T-helper 2 cell treated with Interferon-gamma antibody and Interleukin-4, amounts not matched to agents 100 ng/mL and 5 ng/mL, for 36 hours (primary cell): ENCODE data around the gene SPACDR. TPM values are rescaled to one million over a fixed set of nuclear protein-coding genes. Genes with fewer than 3 reads are reported as not detected.

Experiments used
- intact Hi-C: fragments of 100-400 bp; cut with micrococcal nuclease; formaldehyde crosslinking; loops from one replicate; pipeline ENCODE4 v1.15.1; 2023
- total RNA-seq: library from RNA; stranded (reverse); gene quantifications from 2 replicates; pipeline ENCODE4 v1.2.3, GENCODE V29; 2022

The SPACDR gene
- total RNA-seq, 1 donor from 2014 or later, result 3.2 TPM

DNA sequence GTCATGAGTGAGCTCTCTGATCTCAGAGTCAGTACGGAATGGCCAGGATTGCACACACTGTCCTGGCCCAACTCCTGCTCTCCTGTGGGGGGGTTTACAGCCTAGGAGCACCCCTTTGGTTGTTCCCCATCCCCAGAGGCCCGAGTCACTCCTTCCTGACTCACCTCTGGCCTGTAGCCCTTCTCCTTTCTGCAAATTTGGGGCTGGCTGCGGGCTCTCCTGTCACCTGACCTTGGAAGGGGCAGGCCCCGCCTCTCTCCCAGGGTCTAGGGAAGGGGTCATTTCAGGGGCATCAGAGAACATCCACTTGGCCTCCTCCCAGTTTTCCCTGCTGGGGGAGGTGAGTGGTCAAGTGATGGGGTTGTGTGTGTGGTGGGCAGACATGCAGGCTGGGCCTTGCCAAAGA is 21.4 kb upstream of the SPACDR start:
- intact Hi-C loops, result no loop called here

DNA sequence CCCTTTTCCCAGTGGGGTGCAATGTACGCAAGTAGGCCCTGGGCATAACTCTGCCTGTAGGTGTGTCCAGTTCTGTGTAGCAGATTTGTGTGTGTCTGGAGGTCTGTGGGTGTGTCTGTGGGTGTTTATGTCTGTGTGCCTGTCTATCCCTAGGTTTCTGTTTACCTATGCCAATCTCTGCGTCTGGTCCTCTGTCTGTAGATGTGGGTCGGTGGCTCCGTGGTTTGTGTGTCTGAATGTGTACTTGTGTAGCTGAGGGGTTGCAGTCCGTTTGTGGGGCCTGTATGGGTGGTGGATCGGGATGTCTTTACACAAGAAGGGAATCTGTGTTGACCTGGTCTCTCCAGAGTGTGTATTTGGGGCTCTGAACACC is 20.6 kb upstream of the SPACDR start:
- intact Hi-C loops, result no loop called here

DNA sequence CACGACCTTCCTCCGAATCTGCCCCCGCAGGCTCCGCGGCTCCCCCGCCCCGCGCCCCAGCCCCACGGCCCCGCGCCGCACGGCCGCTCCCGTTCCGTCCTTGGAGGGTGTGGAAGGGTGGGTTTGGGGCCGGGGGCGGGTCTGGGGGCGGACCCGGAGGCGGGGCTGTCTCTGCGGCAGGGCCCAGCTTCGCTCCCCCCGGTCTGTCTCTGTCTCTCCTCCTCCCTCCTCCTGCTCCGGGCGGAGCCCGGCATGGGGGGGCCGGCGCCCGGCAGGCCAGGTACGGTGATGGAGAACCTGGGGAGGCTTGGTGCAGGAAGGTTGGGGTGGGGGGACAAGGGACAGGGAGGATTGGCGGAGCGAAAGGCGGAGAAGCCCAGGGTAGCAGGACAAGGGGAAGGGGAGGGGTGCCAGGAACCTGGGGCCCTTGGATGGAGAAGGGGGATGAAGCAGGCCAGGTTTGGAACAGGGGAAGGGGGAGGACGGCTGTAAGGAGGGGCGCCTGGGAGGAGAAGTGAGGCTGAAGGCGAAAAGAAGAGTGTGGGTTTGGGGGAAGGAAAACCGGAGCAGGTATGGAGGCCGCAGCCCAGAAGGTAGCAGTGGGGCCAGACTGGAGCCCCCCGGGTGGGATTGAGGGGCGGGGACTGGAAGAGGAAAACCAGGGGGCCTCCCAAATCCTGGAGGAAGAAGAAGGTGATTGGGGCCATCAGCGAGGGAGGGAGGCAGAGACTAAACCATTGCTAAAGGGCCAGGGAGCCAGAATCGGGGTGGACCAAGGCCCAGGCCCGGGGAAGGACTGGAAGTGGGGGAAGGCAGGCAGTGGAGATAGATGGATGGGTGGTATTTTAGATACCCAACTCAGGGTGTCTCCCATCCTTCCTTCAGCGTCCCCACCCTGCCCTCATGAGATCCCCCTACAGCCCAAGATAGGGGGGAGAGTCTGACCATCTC is 19.9 kb upstream of the SPACDR start, which contains the start of gene NYAP1:
NYAP1 (plus strand) TSS at position 206 of the 951 bp plus-strand sequence. CDS start 1,385 bp downstream, outside the sequence.
- intact Hi-C loops, result no loop called here

DNA sequence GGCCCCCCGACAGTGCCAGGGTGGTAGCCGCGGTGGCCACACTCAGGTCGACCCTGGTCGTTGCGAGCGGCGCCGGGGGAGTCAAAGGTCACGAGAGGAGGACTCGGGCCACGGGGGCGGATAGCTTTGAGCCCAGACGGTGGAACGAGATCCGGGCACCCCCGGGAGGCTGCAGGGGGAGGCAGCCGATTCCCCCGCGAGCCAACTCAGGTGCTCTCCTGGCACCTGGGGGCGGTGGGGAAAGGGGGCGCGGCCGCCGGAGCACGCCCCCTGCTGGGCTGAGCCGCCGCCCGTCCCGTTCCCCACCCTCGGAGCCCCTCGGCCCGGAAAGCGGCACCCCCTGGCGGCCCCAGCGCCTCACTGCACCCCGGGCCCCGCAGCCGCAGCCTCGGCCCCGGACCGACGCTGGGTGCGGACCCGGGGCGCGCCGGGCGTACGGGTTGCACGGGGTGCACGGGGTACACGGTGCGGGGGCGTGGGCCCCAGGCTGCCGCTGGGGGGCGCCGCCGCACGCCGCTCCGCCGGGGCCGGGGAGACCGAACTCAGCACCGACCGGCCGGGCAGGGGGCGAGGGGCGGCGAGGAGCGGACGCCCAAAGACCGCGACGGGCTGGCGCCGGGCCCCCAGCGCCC is 19.1 kb upstream of the SPACDR start:
- intact Hi-C loops, result no loop called here

DNA sequence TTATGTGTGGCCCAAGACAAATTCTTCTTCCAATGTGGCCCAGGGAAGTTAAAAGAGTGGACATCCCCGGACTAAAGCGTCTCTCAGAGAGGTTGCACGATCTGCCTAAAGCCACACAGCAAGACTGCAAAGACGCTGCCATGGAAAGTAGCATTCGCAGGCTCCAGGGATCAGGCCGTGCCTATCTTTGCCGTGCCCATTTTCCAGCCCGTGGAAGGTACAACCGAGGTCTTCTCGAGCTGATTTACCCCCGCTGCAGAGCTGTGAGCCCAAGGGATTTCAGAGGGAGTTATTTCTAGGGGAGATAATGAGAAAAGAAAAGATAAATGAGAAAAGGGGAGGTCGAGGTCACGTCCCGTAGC is 18.6 kb upstream of the SPACDR start:
- intact Hi-C loops, result no loop called here

DNA sequence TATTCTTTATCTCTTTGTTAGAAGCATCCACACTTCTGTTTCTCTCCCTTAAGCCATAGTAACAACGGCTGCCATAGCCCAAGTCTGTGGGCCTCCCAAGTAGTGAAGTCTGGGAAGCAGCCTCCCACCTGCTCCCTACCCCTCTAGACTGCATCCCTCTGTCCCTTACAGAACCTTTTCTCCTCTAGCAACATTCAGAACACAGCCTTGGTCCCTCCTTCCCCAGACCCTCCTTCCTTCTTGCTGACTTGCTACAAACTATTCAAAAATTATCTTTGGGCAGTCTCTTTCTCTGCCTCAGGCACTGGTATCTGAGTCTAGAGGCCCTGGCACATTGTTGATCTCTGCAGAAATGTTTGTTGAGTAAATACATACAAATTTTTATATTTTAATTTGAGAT is 17.4 kb upstream of the SPACDR start:
- intact Hi-C loops, result no loop called here

DNA sequence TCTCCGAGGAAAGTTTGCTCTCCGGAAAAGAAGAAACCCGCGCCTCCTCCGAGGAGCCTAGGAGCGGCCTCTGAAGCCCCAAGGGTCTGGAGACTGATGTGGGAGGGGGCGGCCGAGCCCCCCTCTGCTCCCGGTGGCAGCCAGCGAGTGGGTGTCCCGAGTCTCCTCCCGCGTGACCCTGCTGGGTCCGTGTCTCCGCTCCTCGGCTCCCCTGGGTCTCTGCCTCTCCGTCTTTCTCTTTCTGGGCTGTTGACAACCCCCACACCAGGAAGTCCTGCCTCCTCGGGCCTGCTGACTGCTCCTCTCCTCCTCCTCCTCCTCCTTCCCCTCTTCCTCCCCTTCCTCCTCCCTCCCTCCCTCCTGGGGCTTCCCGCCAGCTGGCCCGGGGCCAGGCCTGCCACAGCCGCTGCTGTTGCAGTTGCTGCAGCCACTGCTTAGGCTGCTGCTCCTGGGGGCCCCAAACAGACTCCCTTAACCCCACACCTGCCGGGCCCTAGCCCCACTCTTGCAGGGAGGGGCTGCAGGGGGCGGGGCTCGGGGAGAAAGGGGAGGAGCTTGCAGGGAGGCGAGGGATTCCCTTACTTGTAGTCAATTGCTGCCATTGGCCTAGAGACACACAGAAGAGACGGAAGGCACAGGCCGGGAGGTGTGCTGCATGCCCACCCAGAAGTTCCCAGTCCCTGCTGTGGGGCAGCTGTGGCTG is 15.0 kb upstream of the SPACDR start, which contains the start of gene TSC22D4:
TSC22D4 (minus strand) TSS at position 257 of the 703 bp plus-strand sequence. CDS start 1,176 bp downstream, outside the sequence.
- intact Hi-C loops, result loop anchor here (1.0 to 5.0 kb wide), 7 partner anchors 10 to 228 kb away; partner anchors contain the start of genes AGFG2, GNB2, MEPCE and POP7

DNA sequence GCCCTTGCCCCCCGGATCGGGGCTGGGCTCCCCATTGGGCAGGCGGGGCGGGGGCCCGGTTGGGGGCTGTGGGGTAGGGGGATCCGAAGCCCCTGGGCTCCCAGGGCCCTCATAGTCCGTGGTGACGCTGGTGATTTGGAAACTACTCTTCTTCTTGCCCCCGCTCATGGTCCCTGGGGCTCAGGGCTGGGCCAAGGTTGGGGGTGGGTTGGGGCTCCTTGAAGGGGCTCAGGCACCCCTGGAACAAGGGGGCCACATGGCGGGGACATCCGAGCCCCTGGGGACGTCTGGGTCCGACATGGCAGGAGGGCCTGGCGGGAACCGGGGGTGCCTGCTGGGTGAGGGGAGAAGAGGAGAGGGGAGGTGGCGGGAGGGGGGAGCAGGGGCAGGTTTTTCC is 13.8 kb upstream of the SPACDR start:
- intact Hi-C loops, result loop anchor here (2.0 to 5.0 kb wide), 5 partner anchors 41 to 229 kb away; partner anchors contain the start of genes AGFG2, GNB2, MEPCE and POP7

DNA sequence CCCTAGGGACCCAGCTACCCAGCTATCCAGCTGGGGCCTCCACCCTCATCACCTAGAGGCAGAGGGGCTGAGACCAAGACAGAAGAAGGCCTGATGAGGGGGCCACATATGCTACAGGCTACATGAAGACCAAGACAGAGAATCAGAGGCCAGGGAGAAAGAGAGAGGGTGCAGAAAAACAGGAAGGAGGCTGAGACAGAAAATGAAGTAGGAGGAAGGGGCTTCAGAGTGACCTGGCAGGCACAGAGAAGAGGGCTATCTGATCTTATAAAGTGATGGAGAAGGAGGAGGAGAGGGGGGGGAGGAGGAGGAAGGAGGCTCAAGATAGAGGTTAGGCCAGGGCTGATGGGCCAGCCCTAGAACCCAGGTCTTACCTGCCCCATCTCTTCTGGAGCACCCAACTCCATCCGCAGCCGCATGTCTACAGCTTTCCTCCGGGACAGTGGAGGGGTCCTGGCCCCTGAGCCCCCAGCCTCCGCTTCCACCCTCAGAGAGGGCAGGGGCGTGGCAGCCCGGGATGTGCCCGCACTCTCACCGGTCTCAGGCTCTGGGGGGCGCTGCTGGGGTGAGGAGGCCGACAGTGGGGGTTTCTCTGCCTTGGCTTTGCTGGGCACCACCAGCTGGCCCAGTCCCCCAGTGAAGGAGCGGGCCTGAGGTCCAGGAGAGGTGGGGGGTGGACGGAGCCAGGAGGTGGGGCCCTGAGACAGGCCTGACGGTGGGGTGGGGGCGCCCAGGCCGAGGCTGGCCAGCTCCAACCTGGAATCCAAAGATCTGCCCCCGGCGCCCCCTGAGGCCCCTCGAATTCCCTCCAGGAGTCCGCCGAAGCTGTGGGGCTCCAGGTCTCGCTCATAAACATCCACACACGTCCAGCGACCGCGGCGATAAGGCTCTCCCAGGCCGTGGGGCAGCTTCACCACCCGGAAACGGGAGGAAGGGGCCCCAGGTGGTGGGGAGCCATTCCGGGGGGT is 13.1 kb upstream of the SPACDR start:
- intact Hi-C loops, result loop anchor here (5.0 kb wide), 1 partner anchor 230 kb away; the partner anchor contains the start of gene POP7

DNA sequence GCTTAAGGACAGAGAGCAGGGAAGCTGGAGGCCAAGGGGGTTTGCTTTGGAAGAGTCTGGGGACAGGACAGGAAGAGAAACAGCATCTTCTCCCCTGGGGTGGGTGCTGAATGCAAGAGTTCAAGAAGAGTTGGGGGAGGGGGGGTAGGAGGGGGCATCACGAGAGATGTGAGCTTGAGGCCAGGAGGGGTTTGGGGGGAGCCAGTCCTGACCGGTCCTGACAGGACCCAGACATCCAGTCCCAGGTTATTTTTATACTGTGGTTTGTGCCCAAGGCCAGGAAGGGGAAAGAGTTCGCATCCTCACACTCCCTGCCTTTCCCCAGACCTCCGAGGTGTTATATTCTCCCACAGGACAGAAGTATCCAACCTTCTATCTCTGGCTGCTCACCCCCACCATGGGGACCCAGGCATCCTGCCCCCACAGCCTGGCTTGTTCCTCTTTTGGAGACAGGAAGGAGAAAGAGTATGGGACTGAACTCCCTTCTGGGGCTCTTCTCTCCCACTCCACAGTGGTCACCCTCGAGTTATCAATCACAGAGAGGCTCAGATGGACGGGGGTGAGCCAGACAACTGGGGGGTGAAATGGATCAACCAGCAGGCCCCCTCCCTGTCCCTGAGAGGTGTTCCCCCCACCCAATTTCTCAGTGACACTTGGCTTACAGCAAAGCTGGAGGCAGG is 12.2 kb upstream of the SPACDR start:
- intact Hi-C loops, result loop anchor here (5.0 kb wide), 1 partner anchor 231 kb away; the partner anchor contains the start of gene POP7

DNA sequence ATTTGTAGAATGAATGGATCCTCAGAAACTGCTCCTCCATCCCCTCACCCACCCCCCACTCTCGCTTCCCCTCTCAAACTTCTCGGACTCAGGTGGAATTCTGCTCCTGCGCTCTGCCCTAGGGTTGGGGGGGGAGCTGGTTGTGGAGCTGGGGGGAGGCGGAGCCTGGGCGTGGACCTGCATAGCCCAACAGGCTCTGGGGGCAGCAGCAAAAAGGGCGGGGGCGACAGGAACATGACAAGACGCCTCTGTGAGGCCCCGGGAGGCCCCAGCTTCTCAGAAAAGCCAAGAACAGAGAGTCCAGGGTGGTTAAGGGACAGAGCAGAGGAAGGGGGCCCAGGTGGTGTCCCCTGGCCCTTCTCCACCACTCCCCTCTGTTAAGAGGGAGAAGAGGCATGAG is 11.5 kb upstream of the SPACDR start:
- intact Hi-C loops, result loop anchor here (5.0 kb wide), 1 partner anchor 232 kb away; the partner anchor contains the start of gene POP7

DNA sequence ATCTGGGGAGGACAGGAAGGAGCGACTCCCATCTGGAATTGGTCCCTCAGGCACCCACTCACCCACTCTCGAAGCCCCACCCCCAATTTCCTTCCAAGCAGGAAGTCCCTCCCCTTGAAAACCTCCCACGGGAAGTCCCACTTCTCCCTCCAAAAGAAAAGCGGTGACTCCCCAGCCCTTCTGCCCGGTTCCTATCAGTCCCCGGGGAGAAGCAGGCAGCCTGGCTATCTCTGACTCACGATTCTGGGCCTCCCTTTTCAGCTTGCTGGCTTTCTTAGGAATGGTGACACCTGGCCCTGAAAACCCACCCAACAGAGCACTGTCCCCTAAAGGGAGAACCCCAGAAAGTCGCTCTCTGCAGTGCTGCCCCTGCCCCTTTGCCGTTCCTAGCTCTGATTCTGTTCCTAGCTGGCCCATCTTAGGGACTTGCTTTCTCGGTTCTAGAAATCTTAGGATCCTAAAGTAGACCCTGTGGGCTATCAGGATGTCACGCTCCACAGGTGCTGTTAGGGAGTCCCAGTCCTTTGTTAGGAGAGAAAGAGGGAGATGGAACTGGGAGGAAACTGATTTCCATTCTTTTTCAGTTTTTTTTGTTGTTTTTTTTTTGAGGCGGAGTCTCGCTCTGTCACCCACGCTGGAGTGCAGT is 8.9 kb upstream of the SPACDR start:
- intact Hi-C loops, result no loop called here

DNA sequence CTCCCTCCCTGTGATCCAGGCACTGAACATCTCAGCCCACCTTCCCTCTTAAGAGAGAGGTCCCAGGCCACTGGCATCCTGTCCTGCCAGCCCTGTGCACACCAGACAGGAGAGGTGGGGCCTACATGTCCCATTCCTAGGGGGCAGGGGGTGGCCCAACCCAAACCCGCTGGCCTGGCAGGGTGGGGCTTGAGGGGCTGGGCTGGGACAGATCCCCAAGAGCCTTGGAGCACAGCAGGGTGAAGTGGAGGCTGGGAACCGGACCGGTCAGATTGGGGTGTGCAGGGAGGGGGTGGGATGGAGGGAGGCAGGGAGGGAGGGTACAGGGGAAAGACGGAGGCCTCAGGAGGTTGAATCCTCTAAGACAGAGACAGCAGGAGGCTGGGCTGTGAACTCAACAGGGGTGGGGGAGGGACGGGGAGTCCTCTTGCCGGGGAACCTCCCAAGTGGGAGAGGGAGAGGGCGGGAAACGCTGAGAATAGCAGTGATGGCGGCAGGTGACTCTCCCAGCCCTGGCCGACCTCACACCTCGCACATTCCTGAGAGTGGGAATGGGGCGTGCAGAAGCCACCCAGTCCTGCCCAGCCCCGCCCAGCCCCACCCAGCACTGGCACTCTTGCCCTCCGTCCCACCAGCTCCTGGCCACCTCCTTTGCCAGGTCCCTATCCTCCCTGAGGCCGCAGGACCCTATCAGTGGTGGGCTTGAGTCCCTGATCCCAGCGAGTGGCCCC is 8.2 kb upstream of the SPACDR start:
- intact Hi-C loops, result no loop called here

DNA sequence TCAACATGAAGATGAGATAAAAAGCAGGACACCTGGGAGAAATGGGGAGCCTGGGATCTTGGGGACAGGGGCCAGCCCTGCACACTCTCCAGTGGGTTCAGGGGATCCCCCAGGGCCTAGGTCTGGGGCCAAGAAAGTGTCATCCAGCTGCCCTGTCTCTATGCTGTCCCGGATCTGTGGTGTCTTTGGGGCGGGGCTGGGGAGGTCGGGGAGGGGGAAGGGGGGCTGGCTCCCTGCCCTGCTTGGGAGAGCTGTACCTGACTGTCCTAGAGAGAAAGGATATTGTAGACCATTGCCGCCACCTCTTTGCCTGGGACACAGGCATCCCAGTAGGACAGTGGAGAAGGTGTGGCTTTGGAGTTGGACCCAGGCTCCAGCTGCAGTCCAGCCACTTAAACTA is 7.0 kb upstream of the SPACDR start:
- intact Hi-C loops, result no loop called here

DNA sequence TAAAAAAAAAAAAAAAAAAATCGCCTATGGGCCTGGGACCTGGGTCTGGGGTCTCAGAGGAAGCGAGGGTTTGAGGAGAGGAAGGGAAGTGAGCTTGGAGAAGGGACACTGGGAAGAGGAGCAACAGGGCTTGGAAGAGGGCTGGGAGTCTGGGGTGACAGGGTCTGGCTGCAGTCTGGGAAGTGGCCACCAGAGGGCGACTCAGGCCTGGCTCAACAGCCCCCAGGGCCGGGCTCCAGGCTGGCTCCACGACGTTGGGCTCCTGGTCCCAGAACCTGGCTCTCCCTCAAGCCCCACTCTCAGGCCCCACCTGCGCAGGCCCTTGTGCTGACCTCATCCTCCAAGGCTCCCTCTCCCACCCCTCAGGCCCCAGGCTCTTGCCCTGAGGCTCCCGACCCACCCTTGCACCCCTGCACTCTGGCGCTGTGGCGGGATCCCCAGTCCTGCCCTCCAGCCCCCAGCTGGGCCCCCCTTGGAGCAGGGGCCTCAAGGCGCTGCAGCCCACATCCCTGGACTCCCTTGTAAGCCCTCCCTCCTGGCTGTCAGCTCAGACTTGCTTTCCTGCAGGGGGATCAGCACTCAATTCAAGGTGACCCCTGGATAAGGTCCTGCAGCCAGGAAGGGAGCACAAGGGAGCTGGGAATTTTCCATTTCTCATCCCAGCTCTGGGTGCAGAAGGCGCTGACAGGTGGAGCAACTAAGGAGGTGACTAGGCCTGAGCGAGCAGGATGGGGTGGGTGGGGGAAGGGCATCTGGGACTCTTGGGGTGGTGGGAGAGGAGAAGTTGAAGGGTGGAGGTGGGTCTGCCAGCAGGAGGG is 5.4 kb upstream of the SPACDR start:
- intact Hi-C loops, result loop anchor here (1.0 kb wide), 2 partner anchors 10 to 90 kb away; partner anchors contain the start of gene TSC22D4

DNA sequence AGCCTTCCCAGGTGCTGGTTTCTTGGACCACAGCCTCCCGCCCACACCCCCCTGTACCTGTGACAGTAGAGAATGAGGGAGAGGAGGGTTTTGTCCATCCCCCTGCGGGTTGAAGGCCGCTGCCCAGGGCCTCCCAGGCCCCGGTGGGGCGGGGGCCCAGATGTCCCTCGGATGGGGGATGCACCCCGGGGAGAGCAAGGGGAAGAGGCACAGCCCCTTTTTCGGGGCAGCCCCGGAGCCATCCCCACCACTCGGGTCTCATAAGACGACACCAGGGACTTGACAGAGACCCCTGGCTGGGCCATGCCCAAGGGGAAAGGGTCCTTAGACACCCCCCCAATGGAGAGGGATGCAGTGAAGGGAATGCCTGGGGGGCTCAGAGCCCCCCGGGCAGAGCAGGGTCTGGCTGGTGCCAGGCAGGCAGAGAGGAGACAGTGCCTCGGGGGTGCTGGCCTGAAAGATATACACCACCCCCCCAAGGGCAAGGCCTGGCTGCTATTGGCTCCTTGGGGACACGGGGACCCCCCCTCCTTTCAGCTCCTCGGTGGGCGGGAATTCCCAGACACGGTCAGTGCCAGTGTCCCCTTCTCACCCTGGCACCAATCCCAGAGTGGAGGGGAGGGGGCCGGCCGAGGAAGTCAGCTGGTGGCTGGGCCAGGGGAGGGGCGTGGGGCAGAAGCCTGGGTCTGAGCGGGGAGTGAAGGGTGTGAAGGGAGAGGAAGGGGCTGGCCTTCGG is 3.7 kb upstream of the SPACDR start:
- intact Hi-C loops, result no loop called here
